T-cell (primary cell): ENCODE measurements around the gene CHST9. TPM values are rescaled to one million over a fixed set of nuclear protein-coding genes. Genes with fewer than 3 reads are reported as not detected.
"Not testable (repeated sequence)": the region's sequence is repeated elsewhere in the genome, so short reads cannot be mapped to it uniquely, and the experiment has no call there.

Experiments
- ATAC-seq, 4 experiments: fragments of 200-7000 bp in 3 of 4; fragments of 150-1000 bp in 1 of 4; cut with Tn5 transposase; replicated peaks in 1 of 4; 1 replicate in 3 of 4; 2 replicates in 1 of 4; pipeline ENCODE4 v1.10.0; 2021; ENCODE audit warnings: moderate library complexity in 3 of 4, mild to moderate bottlenecking in 2 of 4, moderate number of reproducible peaks in 1 of 4
- CTCF ChIA-PET, 2 donors: fragments of 300-600 bp; sonication (Branson Sonifier 250); formaldehyde crosslinking; loops; one replicate each; lab custom pipeline; 2022; ENCODE audit warnings: antibody characterized with exemption in 2 of 2; lab: Charles Lee
- POLR2A ChIA-PET, 2 donors: fragments of 300-600 bp; sonication (Branson Sonifier 250); formaldehyde crosslinking; loops; one replicate each; lab custom pipeline; 2022; ENCODE audit warnings: antibody characterized with exemption in 2 of 2; lab: Charles Lee
- DNase-seq, 35 experiments: peaks; one replicate each; pipeline versions ENCODE4 v3.0.0 to v3.0.0-alpha.2; 2013 to 2023
- H3K27ac ChIP-seq: one replicate; pipeline ENCODE4 v1.5.1; 2013; ENCODE audit warnings: low read length
- H3K27me3 ChIP-seq, 2 experiments: replicated peaks in 1 of 2; 1 replicate in 1 of 2; 2 replicates in 1 of 2; pipeline versions ENCODE4 v1.6.1 to v1.7.0; 2013; ENCODE audit warnings: low read length in 1 of 2, mixed read lengths in 1 of 2; ENCODE audit not compliant: control insufficient read depth in 2 of 2, insufficient read depth in 2 of 2; ENCODE audit errors: extremely low read depth in 1 of 2
- H3K36me3 ChIP-seq, 2 donors: 1 replicate in 1 of 2; 2 replicates in 1 of 2; pipeline versions ENCODE4 v1.6.1 to v1.7.0; 2013; ENCODE audit warnings: low read length in 1 of 2; ENCODE audit not compliant: control insufficient read depth in 2 of 2, insufficient read depth in 1 of 2; ENCODE audit errors: extremely low read depth in 1 of 2
- H3K4me1 ChIP-seq, 2 experiments: 1 replicate in 1 of 2; 2 replicates in 1 of 2; pipeline versions ENCODE4 v1.6.1 to v1.7.0; 2013; ENCODE audit warnings: low read length in 2 of 2, mixed read lengths in 1 of 2; ENCODE audit not compliant: insufficient read depth in 2 of 2, control insufficient read depth in 1 of 2; ENCODE audit errors: extremely low read depth in 1 of 2
- H3K4me3 ChIP-seq, 2 donors: 1 replicate in 1 of 2; 2 replicates in 1 of 2; pipeline versions ENCODE4 v1.5.1 to v1.7.0; 2013; ENCODE audit warnings: mild to moderate bottlenecking in 2 of 2, low read length in 1 of 2, moderate library complexity in 1 of 2; ENCODE audit not compliant: control insufficient read depth in 1 of 2; ENCODE audit errors: extremely low read depth in 1 of 2
- H3K9me3 ChIP-seq: 2 replicates; pipeline ENCODE4 v1.7.0; 2013
- H3K27ac Mint-ChIP-seq, 2 donors: one replicate each; pipeline ENCODE4 v1.8.0; 2020 to 2021; ENCODE audit warnings: mild to moderate bottlenecking in 2 of 2, mixed read lengths in 2 of 2
- H3K27me3 Mint-ChIP-seq, 2 donors: one replicate each; pipeline ENCODE4 v1.8.0; 2021 to 2022; ENCODE audit warnings: mixed read lengths in 2 of 2
- H3K36me3 Mint-ChIP-seq: one replicate; pipeline ENCODE4 v1.8.0; 2021; ENCODE audit warnings: mixed read lengths
- H3K4me1 Mint-ChIP-seq, 3 donors: one replicate each; pipeline ENCODE4 v1.8.0; 2020 to 2022; ENCODE audit warnings: mixed read lengths in 3 of 3, mild to moderate bottlenecking in 1 of 3
- H3K4me3 Mint-ChIP-seq, 3 donors: one replicate each; pipeline ENCODE4 v1.8.0; 2020 to 2022; ENCODE audit warnings: mild to moderate bottlenecking in 3 of 3, mixed read lengths in 3 of 3, moderate library complexity in 3 of 3
- H3K9me3 Mint-ChIP-seq, 3 donors: one replicate each; pipeline ENCODE4 v1.8.0; 2020 to 2022; ENCODE audit warnings: mixed read lengths in 3 of 3
- WGBS: methylation state at CpG from one replicate; pipeline ENCODE4 v1.1.5; 2013; ENCODE audit warnings: missing lambda C conversion rate; ENCODE audit not compliant: insufficient coverage; 5-methylcytosine and 5-hydroxymethylcytosine counted together
- total RNA-seq, 35 experiments: library from RNA in 6 of 35; stranded (reverse) in 6 of 35; fragments of 120-200 nt in 1 of 35; gene quantifications; one replicate each; pipeline versions ENCODE4 v1.2.1 to v1.2.4 and lab custom pipeline; 2013 to 2026

CHST9 gene
- total RNA-seq, 5 donors from 2014 or later (not counting 1 experiment from before 2014, with no cell fraction given), result not detected

- WGBS, result no CpG with 5 or more reads among the region's 5 CpGs
These were observed 35.9 kb downstream of the CHST9 start for GRCh38 chr18:27149240-27149639.

GRCh38 chr18:27144672-27145071, 40.4 kb downstream of the CHST9 start:
- no peak overlapping the region for H3K4me3 ChIP-seq
- Mint-ChIP-seq H3K9me3 (peaks cover 4 to 18% (median 13%) of the 10 kb centered on the region in 3 donors), H3K27ac (no peak overlapping the region), H3K36me3 (no peaks in the 10 kb centered on the region), H3K27me3 (no peaks in the 10 kb centered on the region), H3K4me3 (no peak overlapping the region), H3K4me1 (no peaks in the 10 kb centered on the region)
- POLR2A ChIA-PET, result no interaction called here
- no peak for ATAC-seq
- no peaks in the 10 kb centered on the region for H3K27me3 ChIP-seq
- peaks cover 3% of the 10 kb centered on the region for H3K9me3 ChIP-seq
- no CpG with 5 or more reads among the region's 3 CpGs for WGBS
- no peak for DNase-seq
- no peak overlapping the region for H3K27ac ChIP-seq
- CTCF ChIA-PET, result no interaction called here
- no peaks in the 10 kb centered on the region for H3K36me3 ChIP-seq
- H3K4me1 ChIP-seq, result no peaks in the 10 kb centered on the region

More at GRCh38 chr18:27149240-27149639, 35.9 kb downstream of the CHST9 start:
- H3K36me3 Mint-ChIP-seq, ATAC-seq, H3K27ac ChIP-seq, H3K4me3 ChIP-seq, H3K9me3 ChIP-seq, H3K4me1 ChIP-seq, H3K36me3 ChIP-seq, H3K27ac Mint-ChIP-seq, DNase-seq, H3K4me1 Mint-ChIP-seq, POLR2A ChIA-PET, CTCF ChIA-PET, H3K27me3 Mint-ChIP-seq, H3K4me3 Mint-ChIP-seq, H3K27me3 ChIP-seq: not testable (repeated sequence)
- peaks cover 16 to 27% (median 20%) of the 10 kb centered on the region in 3 donors for H3K9me3 Mint-ChIP-seq

GRCh38 chr18:27143580-27144287, 41.4 kb downstream of the CHST9 start:
- no peaks in the 10 kb centered on the region for H3K4me1 ChIP-seq
- H3K27me3 ChIP-seq, result no peaks in the 10 kb centered on the region
- no peak for ATAC-seq
- 93% methylated on average over 2 of the region's 10 CpGs for WGBS
- no peak overlapping the region for H3K27ac ChIP-seq
- no peak for DNase-seq
- Mint-ChIP-seq H3K4me1 (no peaks in the 10 kb centered on the region), H3K4me3 (no peak overlapping the region), H3K9me3 (peaks cover 2 to 13% (median 7%) of the 10 kb centered on the region in 3 donors), H3K27me3 (no peaks in the 10 kb centered on the region), H3K27ac (no peak overlapping the region), H3K36me3 (no peaks in the 10 kb centered on the region)
- H3K9me3 ChIP-seq, result no peaks in the 10 kb centered on the region
- H3K36me3 ChIP-seq, result no peaks in the 10 kb centered on the region
- H3K4me3 ChIP-seq, result no peak overlapping the region
- ChIA-PET POLR2A (no interaction called here), CTCF (no interaction called here)

GRCh38 chr18:27142891-27143290, 42.2 kb downstream of the CHST9 start:
- POLR2A ChIA-PET, result no interaction called here
- CTCF ChIA-PET, result no interaction called here
- Histone ChIP-seq H3K4me1 (no peaks in the 10 kb centered on the region), H3K27ac (no peak overlapping the region), H3K36me3 (no peaks in the 10 kb centered on the region), H3K4me3 (no peak overlapping the region), H3K9me3 (no peaks in the 10 kb centered on the region), H3K27me3 (no peaks in the 10 kb centered on the region)
- DNase-seq (no peak), ATAC-seq (no peak)
- no CpG with 5 or more reads among the region's 2 CpGs for WGBS
- no peaks in the 10 kb centered on the region for H3K36me3 Mint-ChIP-seq
- H3K4me3 Mint-ChIP-seq, result no peak overlapping the region
- H3K27me3 Mint-ChIP-seq, result no peaks in the 10 kb centered on the region
- H3K4me1 Mint-ChIP-seq, result no peaks in the 10 kb centered on the region
- no peak overlapping the region for H3K27ac Mint-ChIP-seq
- H3K9me3 Mint-ChIP-seq, result peaks cover 1 to 16% (median 7%) of the 10 kb centered on the region in 3 donors

- Mint-ChIP-seq H3K27ac (no peak overlapping the region), H3K36me3 (no peaks in the 10 kb centered on the region), H3K27me3 (no peaks in the 10 kb centered on the region), H3K4me3 (no peak overlapping the region), H3K4me1 (no peaks in the 10 kb centered on the region), H3K9me3 (peaks cover 0 to 11% (median 7%) of the 10 kb centered on the region in 3 donors)
- H3K27ac ChIP-seq, result no peak overlapping the region
- DNase-seq (no peak), ATAC-seq (no peak)
- no peaks in the 10 kb centered on the region for H3K9me3 ChIP-seq
- no peak overlapping the region for H3K4me3 ChIP-seq
- no peaks in the 10 kb centered on the region for H3K36me3 ChIP-seq
- H3K27me3 ChIP-seq, result no peaks in the 10 kb centered on the region
- H3K4me1 ChIP-seq, result no peaks in the 10 kb centered on the region
- CTCF ChIA-PET, result no interaction called here
- POLR2A ChIA-PET, result no interaction called here
These were observed 43.2 kb downstream of the CHST9 start for GRCh38 chr18:27141876-27142275.

GRCh38 chr18:27138079-27138478, 47.0 kb downstream of the CHST9 start:
- Mint-ChIP-seq H3K9me3 (peaks cover 2 to 13% (median 7%) of the 10 kb centered on the region in 3 donors), H3K36me3 (no peaks in the 10 kb centered on the region), H3K27ac (no peak overlapping the region), H3K27me3 (no peaks in the 10 kb centered on the region), H3K4me1 (no peaks in the 10 kb centered on the region), H3K4me3 (no peak overlapping the region)
- ChIA-PET POLR2A (no interaction called here), CTCF (no interaction called here)
- Histone ChIP-seq H3K36me3 (no peaks in the 10 kb centered on the region), H3K4me1 (no peaks in the 10 kb centered on the region), H3K27me3 (no peaks in the 10 kb centered on the region), H3K9me3 (no peaks in the 10 kb centered on the region), H3K4me3 (no peak overlapping the region), H3K27ac (no peak overlapping the region)
- ATAC-seq, result no peak
- 43% methylated on average over 1 of the region's 1 CpG for WGBS
- DNase-seq, result no peak

- WGBS, result 55% methylated on average over 2 of the region's 4 CpGs
These were observed 48.9 kb downstream of the CHST9 start for GRCh38 chr18:27136208-27136535.

More at GRCh38 chr18:27136208-27136535, 48.9 kb downstream of the CHST9 start:
- no peaks in the 10 kb centered on the region for H3K36me3 Mint-ChIP-seq
- no peak overlapping the region for H3K4me3 ChIP-seq
- H3K27ac Mint-ChIP-seq, result no peak overlapping the region
- H3K9me3 Mint-ChIP-seq, result peaks cover 2 to 16% (median 10%) of the 10 kb centered on the region in 3 donors
- ChIA-PET CTCF (no interaction called here), POLR2A (no interaction called here)
- H3K36me3 ChIP-seq, result no peaks in the 10 kb centered on the region
- H3K27me3 Mint-ChIP-seq, result no peaks in the 10 kb centered on the region
- no peaks in the 10 kb centered on the region for H3K27me3 ChIP-seq
- ATAC-seq (no peak), DNase-seq (no peak)
- no peaks in the 10 kb centered on the region for H3K4me1 Mint-ChIP-seq
- no peak overlapping the region for H3K4me3 Mint-ChIP-seq
- H3K4me1 ChIP-seq, result no peaks in the 10 kb centered on the region
- H3K9me3 ChIP-seq, result no peaks in the 10 kb centered on the region
- no peak overlapping the region for H3K27ac ChIP-seq
